ENCODE data around the gene GABRB1.

Gene GABRB1

GRCh38 chr4:47038263-47038662 is 6.9 kb downstream of the GABRB1 start:
- no peaks in the 10 kb centered on the region for H3K36me3 ChIP-seq (ENCODE audit: control insufficient read depth in 2 of 2, insufficient read depth in 1 of 2, low read length in 2 of 2)
- no peaks in the 10 kb centered on the region for H3K9me3 ChIP-seq (ENCODE audit: control insufficient read depth, insufficient read depth, low read depth, low read length)
- TF ChIP-seq OSR2 (tag by site-specific recombination; IDR thresholded peaks at IDR 0.05) (no peak), ZNF513 (tag by site-specific recombination; IDR thresholded peaks at IDR 0.05) (no peak), SETDB1 (IDR thresholded peaks at IDR 0.05; ENCODE audit: insufficient read length, low read length) (no peak), ZFP37 (tag by site-specific recombination; IDR thresholded peaks at IDR 0.05) (no peak), ZNF23 (tag by site-specific recombination; IDR thresholded peaks at IDR 0.05; ENCODE audit: borderline replicate concordance) (no peak), PRDM10 (tag by site-specific recombination; IDR thresholded peaks at IDR 0.05) (no peak)
- ChIA-PET POLR2A (no interaction called here), CTCF (no interaction called here)
- no peak overlapping the region for H3K4me3 ChIP-seq (ENCODE audit: low read depth, low read length)
- H3K27ac ChIP-seq (ENCODE audit: extremely low read depth, low read depth, low read length) = no peak overlapping the region
- H3K4me1 ChIP-seq (ENCODE audit: control insufficient read depth, insufficient read depth, low read length) = no peaks in the 10 kb centered on the region

GRCh38 chr4:47040828-47041227 is 9.5 kb downstream of the GABRB1 start:
- CTCF ChIA-PET = no interaction called here
- Histone ChIP-seq H3K27ac (ENCODE audit: extremely low read depth, low read depth, low read length) (no peak overlapping the region), H3K4me1 (ENCODE audit: control insufficient read depth, insufficient read depth, low read length) (no peaks in the 10 kb centered on the region), H3K36me3 (ENCODE audit: control insufficient read depth in 2 of 2, insufficient read depth in 1 of 2, low read length in 2 of 2) (no peaks in the 10 kb centered on the region), H3K4me3 (ENCODE audit: low read depth, low read length) (no peak overlapping the region), H3K9me3 (ENCODE audit: control insufficient read depth, insufficient read depth, low read depth, low read length) (no peaks in the 10 kb centered on the region)
- TF ChIP-seq ZXDB (tag by site-specific recombination; IDR thresholded peaks at IDR 0.05) (no peak), SCRT1 (tag by site-specific recombination; IDR thresholded peaks at IDR 0.05; ENCODE audit: borderline replicate concordance) (no peak), ZNF747 (tag by site-specific recombination; IDR thresholded peaks at IDR 0.05) (no peak), ZBTB26 (tag by site-specific recombination; optimal IDR thresholded peaks at IDR 0.05) (no peak), ZBTB20 (tag by site-specific recombination; IDR thresholded peaks at IDR 0.05) (no peak), ZNF658 (tag by site-specific recombination; IDR thresholded peaks at IDR 0.05) (no peak), SP7 (tag by site-specific recombination; IDR thresholded peaks at IDR 0.05) (no peak), ZBTB48 (tag by site-specific recombination; IDR thresholded peaks at IDR 0.05) (no peak), ZNF560 (tag by site-specific recombination; IDR thresholded peaks at IDR 0.05; ENCODE audit: borderline replicate concordance) (no peak), ZNF37A (tag by site-specific recombination; IDR thresholded peaks at IDR 0.05) (no peak), ZNF423 (tag by site-specific recombination; IDR thresholded peaks at IDR 0.05) (no peak), ZNF140 (tag by site-specific recombination; IDR thresholded peaks at IDR 0.05) (no peak), TCF7L2 (IDR thresholded peaks at IDR 0.05; ENCODE audit: borderline replicate concordance, low read depth, low read length) (no peak), ZNF645 (tag by site-specific recombination; IDR thresholded peaks at IDR 0.05) (no peak), ZNF548 (tag by site-specific recombination; IDR thresholded peaks at IDR 0.05) (no peak), PRDM6 (tag by site-specific recombination; IDR thresholded peaks at IDR 0.05) (no peak), ZNF404 (tag by site-specific recombination; IDR thresholded peaks at IDR 0.05) (no peak), ZFHX2 (tag by site-specific recombination; conservative IDR thresholded peaks at IDR 0.05) (no peak)
- POLR2A ChIA-PET = no interaction called here
